AG04449 (cell line): ENCODE results near the gene OLA1.

Source experiments
- CTCF ChIA-PET: fragments of 350-600 bp; formaldehyde crosslinking; extraction: SDS; loops from one replicate; lab custom pipeline; 2021; ENCODE audit warnings: antibody characterized with exemption; lab: Yijun Ruan, JAX
- POLR2A ChIA-PET: fragments of 400-600, 350-600 bp; formaldehyde crosslinking; extraction: SDS; loops from one replicate; lab custom pipeline; 2020; ENCODE audit warnings: antibody characterized with exemption, inconsistent platforms; lab: Yijun Ruan, JAX
- DNase-seq: peaks from one replicate; pipeline ENCODE4 v3.0.0-alpha.2; 2010; ENCODE audit warnings: low read depth, low spot score
- H3K4me3 ChIP-seq: 2 replicates; pipeline ENCODE4 v1.5.1; 2011; ENCODE audit warnings: low read depth, mild to moderate bottlenecking, control low read depth, low read length
- CTCF ChIP-seq: IDR thresholded peaks from one replicate; pipeline ENCODE4 v1.5.1; 2011; ENCODE audit warnings: mild to moderate bottlenecking, moderate library complexity, low read length, control low read depth, inconsistent platforms; ENCODE audit not compliant: insufficient read depth; ENCODE audit errors: missing control alignments

The OLA1 gene

GRCh38 chr2:174053355-174054151 is 194.8 kb downstream of the OLA1 start:
- no peak for TF ChIP-seq CTCF
- no peak for DNase-seq
- ChIA-PET CTCF (interaction anchor here (1.1 kb wide), 1 partner anchor 15 kb away, joined by 4 read pairs; no protein-coding TSS in a partner anchor), POLR2A (no interaction called here)
- no peak overlapping the region for H3K4me3 ChIP-seq

- POLR2A ChIA-PET, result no interaction called here
- TF ChIP-seq CTCF, result no peak
- no peak overlapping the region for H3K4me3 ChIP-seq
- CTCF ChIA-PET, result interaction anchor here (0.7 to 3.2 kb wide), 2 partner anchors 12 to 292 kb away, joined by 3 to 22 read pairs; no protein-coding TSS in a partner anchor
- no peak for DNase-seq
Measured at GRCh38 chr2:174052584-174052976, 195.8 kb downstream of the OLA1 start.

GRCh38 chr2:174051741-174052583 is 196.4 kb downstream of the OLA1 start:
- CTCF ChIA-PET, result interaction anchor here (0.7 to 3.2 kb wide), 3 partner anchors 11 to 293 kb away, joined by 3 to 22 read pairs (median 5); no protein-coding TSS in a partner anchor
- DNase-seq, result no peak

GRCh38 chr2:174051068-174051467 is 197.3 kb downstream of the OLA1 start:
- ChIA-PET CTCF (interaction anchor here (1.7 to 3.2 kb wide), 2 partner anchors 11 to 13 kb away, joined by 5 to 22 read pairs; no protein-coding TSS in a partner anchor), POLR2A (interaction anchor here (0.7 kb wide), 1 partner anchor 37 kb away, joined by 3 read pairs; no protein-coding TSS in a partner anchor)
- no peak for DNase-seq
- H3K4me3 ChIP-seq, result no peak overlapping the region
- no peak for TF ChIP-seq CTCF

More at GRCh38 chr2:174051741-174052583, 196.4 kb downstream of the OLA1 start:
- TF ChIP-seq CTCF, result no peak
- no peak overlapping the region for H3K4me3 ChIP-seq
- POLR2A ChIA-PET, result interaction anchor here (0.7 kb wide), 1 partner anchor 38 kb away, joined by 3 read pairs; no protein-coding TSS in a partner anchor

- POLR2A ChIA-PET, result interaction anchor here (0.7 kb wide), 1 partner anchor 660 kb away, joined by 3 read pairs; no protein-coding TSS in a partner anchor
- CTCF ChIA-PET, result interaction anchor here (0.6 to 3.2 kb wide), 4 partner anchors 9 to 1043 kb away, joined by 3 to 22 read pairs (median 4); no protein-coding TSS in a partner anchor
- DNase-seq, result no peak
- TF ChIP-seq CTCF, result no peak
- H3K4me3 ChIP-seq, result no peak overlapping the region
Measured at GRCh38 chr2:174049895-174050294, 198.4 kb downstream of the OLA1 start.
